ENCODE results near the gene SIAH1.
"Not testable (repeated sequence)": the region's sequence is repeated elsewhere in the genome, so short reads cannot be mapped to it uniquely, and the experiment has no call there.

The SIAH1 gene
- 8.3 to 40.4 (median 16.5) reads per million in 18 experiments for total RNA-seq

GRCh38 chr16:48385253-48386150, at the start of gene SIAH1:
TSS of gene SIAH1 (minus strand) at chr16:48385413. CDS start at chr16:48362428, 22,985 bp downstream.
- DNase-seq, result peak; percentile 74 to 89

- DNase-seq, result peak; percentile 78 to 81
These were observed 49.6 kb upstream of the SIAH1 start for GRCh38 chr16:48434653-48435317.

GRCh38 chr16:48433850-48434530, 48.8 kb upstream of the SIAH1 start:
- peak; percentile 64 to 67 for DNase-seq

- no peak for DNase-seq
These were observed 48.1 kb upstream of the SIAH1 start for GRCh38 chr16:48433116-48433849.

- DNase-seq, result peak; percentile 88 to 89
These were observed 46.9 kb upstream of the SIAH1 start for GRCh38 chr16:48432136-48432535.

DNA sequence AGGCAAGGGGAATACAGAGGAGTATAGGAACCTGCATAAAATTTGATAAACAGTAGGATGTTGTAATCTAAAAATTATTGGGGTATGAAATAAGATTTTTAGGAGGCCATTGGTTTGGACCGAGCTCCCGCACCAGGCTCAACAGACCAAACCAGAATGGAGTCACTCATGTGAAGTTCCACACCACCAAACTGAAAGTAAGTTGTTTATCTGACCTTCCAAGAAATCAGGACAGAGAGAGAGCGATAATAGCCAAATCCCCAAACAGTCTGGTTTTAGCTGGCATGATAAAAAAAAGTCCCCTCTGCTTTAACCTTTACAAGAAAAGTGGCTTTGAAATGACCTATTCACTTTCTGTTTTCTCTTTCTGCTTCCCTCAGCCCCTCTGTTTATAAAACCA, 45.7 kb upstream of the SIAH1 start:
- no peak for DNase-seq

DNA sequence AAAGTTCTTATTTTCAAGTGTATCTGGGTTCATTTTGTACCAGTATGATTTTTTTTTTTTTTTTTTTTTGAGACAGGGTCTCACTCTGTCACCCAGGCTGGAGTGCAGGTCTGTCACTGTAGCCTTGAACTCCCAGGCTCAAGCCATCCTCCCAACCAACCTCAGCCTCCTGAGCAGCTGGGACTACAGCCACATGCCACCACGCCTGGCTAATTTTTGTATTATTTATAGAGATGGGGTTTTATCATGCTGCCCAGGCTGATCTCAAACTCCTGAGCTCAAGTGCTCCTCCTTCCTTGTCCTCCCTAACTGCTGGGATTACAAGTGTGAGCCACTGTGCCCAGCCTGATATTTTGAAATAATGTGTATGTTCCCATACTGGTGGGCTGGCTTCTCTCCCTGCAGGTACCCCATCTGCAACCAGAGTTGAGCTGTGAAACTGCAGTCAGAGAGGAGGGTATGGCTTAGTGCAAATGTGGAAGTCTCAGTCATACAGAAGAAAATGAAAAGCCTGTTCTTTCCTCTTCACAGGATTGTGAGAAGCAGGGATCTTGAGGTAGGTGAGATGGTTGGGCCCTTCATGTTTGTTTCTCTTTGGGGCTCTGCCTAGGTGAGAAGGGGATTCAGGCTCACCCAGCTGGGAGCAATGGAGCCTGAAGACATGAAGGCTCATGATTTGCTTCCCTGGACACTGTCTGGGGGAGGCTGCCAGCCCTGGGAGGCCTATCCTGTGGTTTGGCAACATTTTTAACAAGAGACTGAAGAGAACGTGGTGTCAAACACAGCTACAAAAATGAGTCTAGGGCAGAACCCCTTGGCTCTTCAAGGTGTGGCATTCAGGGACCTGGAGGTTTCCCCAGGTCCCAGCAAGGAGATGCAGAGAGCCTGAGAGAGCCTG, 41.3 kb upstream of the SIAH1 start:
- no peak for DNase-seq

DNA sequence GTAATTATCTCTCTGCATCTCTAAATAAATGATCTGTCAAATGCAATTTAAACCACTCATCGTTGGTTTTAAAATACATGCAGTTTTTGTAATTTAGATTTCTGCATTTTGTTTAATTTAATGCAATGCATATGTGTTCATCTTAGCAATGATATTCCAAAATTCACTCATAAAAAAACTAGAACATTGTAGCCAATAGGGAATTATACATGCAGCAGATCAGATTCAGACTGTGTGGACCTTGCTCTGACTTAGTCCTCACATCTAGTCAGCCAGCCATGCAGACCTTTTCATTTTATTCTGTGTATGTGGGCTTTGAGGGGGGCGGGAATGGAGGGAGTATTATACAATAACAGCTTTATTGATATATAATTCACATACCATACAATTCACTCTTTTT, 37.3 kb upstream of the SIAH1 start:
- no peak for DNase-seq

- no peak for DNase-seq
These were observed 36.5 kb upstream of the SIAH1 start for GRCh38 chr16:48421741-48422140.

GRCh38 chr16:48420437-48420836, 35.2 kb upstream of the SIAH1 start:
- no peak for DNase-seq

GRCh38 chr16:48416617-48417016, 31.4 kb upstream of the SIAH1 start:
- not testable (repeated sequence) for DNase-seq

GRCh38 chr16:48413272-48413671, 28.1 kb upstream of the SIAH1 start:
- DNase-seq, result no peak

GRCh38 chr16:48409839-48410632, 24.8 kb upstream of the SIAH1 start:
- DNase-seq, result peak; percentile 89 to 90

DNA sequence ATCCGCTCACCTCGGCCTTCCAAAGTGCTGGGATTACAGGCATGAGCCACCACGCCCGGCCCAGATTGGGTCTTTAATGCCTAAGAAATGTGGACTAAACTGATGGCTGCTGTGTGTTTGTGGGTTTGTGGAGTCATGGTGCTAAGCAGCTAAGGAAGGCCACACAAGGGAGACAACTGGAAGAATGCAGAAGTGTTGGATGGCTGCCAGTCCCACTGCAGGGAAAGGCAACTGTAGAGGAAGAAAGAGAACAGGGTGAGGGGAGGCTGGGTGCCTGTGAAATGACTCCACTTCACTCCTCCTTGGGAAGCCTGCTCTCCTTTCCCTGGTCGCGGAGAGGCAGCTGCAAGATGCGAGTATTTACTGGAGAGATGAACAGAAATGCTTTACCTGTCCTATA, 23.5 kb upstream of the SIAH1 start:
- DNase-seq, result peak; percentile 64 to 74

DNA sequence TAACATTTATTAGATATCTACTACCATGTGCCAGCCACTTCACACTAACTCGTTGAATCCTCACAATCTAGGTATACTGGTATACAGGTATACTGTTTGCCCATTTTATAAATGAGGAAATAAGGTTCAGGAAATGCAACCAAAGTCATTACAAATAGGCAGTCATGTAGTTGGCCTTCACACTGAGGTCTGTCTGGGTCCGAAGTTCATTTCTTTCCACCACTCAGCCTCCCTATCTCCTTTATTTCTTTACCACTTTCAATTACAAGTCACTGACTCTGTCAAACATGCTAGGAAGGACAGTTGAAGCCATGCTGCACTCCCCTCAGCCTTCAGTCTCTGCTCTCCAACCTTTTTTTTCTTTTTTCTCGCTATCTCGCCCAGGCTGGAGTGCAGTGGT, 20.7 kb upstream of the SIAH1 start:
- DNase-seq, result no peak

DNA sequence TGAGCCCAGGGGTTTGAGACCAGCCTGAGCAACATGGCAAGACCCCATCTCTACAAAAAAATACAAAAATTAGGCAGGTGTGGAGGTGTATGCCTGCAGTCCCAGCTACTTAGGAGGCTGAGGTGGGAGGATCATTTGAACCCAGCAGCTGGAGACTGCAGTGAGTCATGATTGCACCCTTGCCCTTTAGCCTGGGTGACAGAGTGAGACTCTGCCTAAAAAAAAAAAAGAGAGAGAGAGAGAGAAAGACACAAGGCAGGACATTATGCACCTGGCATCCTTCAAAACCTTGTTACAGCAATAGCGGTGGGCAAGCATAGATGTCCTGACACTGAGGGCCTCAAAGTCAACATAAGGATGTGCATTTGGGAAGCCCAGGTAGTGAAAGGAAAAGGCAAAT, 19.9 kb upstream of the SIAH1 start:
- no peak for DNase-seq

- not testable (repeated sequence) for DNase-seq
These were observed 17.3 kb upstream of the SIAH1 start for GRCh38 chr16:48402547-48402946.

DNA sequence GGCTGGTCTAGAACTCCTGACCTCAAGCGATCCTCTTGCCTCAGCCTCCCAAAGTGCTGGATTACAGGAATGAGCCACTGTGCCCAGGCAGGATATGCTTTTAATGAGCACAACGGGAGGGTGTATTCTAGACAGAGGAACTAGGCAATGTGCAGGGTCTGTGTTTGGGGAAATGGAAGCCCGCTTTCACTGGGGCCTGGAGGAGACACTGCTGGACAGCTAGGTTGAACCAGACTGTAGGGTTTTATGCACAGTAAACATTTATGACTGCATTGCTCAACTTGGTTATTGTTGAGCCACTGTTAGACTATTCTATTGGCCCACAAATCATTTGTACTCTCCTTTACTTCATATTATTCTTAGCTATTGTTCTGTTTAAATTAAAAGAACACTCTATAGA, 10.2 kb upstream of the SIAH1 start:
- peak; percentile 59 to 62 for DNase-seq

GRCh38 chr16:48394355-48394703, 9.1 kb upstream of the SIAH1 start:
- DNase-seq, result no peak

DNA sequence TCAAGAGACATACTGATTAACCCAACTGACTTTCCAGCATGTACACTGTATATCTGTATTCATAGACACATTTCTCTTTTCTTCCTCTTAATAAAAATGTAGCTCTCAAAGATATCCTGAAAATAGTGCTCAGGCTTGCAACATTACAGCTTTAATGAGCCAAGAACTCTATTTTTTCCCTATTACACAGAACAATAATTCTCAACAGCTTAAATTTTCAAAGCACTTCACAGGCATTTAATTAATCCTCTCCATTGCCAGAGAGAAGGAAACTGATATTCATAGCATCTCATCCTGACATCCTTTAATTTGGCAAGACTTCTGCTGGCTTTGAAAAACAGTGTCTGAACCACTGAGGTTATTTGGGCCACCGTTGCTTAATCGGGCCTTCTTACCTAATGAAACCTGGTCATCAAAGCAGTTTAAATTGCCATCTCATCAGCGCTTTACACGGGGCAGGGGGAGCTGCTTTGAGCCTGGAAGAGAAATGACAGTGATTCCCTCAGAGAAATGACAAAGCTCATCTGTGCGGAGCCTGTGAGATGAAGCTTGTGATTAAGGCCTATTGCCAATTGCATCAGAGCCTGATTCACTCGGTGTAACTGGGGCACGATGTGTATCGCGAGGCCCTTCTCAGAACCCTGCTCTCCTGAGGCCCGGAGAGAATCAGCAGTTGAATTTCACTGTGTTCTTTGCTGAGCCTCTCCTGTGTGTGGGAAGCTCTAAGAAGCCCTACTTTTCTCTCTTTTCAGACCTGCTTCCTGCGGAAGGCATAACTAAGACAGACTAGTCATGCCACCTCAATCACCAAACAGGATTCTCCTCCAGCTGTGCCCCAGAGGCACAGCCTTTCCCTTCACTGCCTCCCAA, 8.5 kb upstream of the SIAH1 start:
- peak; percentile 21 to 41 for DNase-seq
